MM.1S (cell line): Measurements from ENCODE around the gene ITM2C.

Experiments used
- DNase-seq: peaks from one replicate; pipeline ENCODE4 v3.0.0-alpha.2; 2015
- H2AFZ ChIP-seq: fragments of 300-600 bp; sonication (generic); 2 replicates; pipeline ENCODE4 v1.6.0; 2016; ENCODE audit warnings: antibody characterized with exemption, low read length
- H3F3A ChIP-seq: fragments of 300-600 bp; sonication (generic); 2 replicates; pipeline ENCODE4 v1.6.1; 2016; ENCODE audit warnings: mild to moderate bottlenecking, antibody characterized with exemption, low read length, moderate library complexity, mixed read lengths; ENCODE audit not compliant: insufficient read depth
- H3K27ac ChIP-seq: fragments of 300-600 bp; sonication (generic); 2 replicates; pipeline ENCODE4 v1.5.1; 2016; ENCODE audit warnings: mild to moderate bottlenecking, low read length
- H3K27me3 ChIP-seq: fragments of 300-600 bp; sonication (generic); replicated peaks from 2 replicates; pipeline ENCODE4 v1.6.0; 2016; ENCODE audit warnings: low read length; ENCODE audit not compliant: insufficient read depth
- H3K36me3 ChIP-seq: fragments of 300-600 bp; sonication (generic); replicated peaks from 2 replicates; pipeline ENCODE4 v1.6.1; 2016; ENCODE audit warnings: mild to moderate bottlenecking, low read length, mixed read lengths; ENCODE audit not compliant: insufficient read depth
- H3K4me1 ChIP-seq: fragments of 300-600 bp; sonication (generic); 2 replicates; pipeline ENCODE4 v1.6.1; 2016; ENCODE audit warnings: low read length, mixed read lengths
- H3K4me2 ChIP-seq: fragments of 300-600 bp; sonication (generic); 2 replicates; pipeline ENCODE4 v1.6.0; 2016; ENCODE audit warnings: low read depth, low read length
- H3K4me3 ChIP-seq: fragments of 300-600 bp; sonication (generic); 2 replicates; pipeline ENCODE4 v1.5.1; 2016; ENCODE audit warnings: low read length, mixed read lengths
- H3K79me2 ChIP-seq: fragments of 300-600 bp; sonication (generic); 2 replicates; pipeline ENCODE4 v1.6.1; 2016; ENCODE audit warnings: mixed run types, low read length, mixed read lengths
- H3K9ac ChIP-seq: fragments of 300-600 bp; sonication (generic); 2 replicates; pipeline ENCODE4 v1.6.1; 2016; ENCODE audit warnings: low read length, mixed read lengths
- H3K9me2 ChIP-seq: fragments of 300-600 bp; sonication (generic); replicated peaks from 2 replicates; pipeline ENCODE4 v1.6.1; 2016; ENCODE audit warnings: mild to moderate bottlenecking, low read length, mixed read lengths; ENCODE audit not compliant: insufficient read depth
- H3K9me3 ChIP-seq: fragments of 300-600 bp; sonication (generic); replicated peaks from 2 replicates; pipeline ENCODE4 v1.6.1; 2016; ENCODE audit warnings: mild to moderate bottlenecking, low read length, mixed read lengths; ENCODE audit not compliant: insufficient read depth
- H4K20me1 ChIP-seq: fragments of 300-600 bp; sonication (generic); 2 replicates; pipeline ENCODE4 v1.6.1; 2016; ENCODE audit warnings: mild to moderate bottlenecking, low read length, moderate library complexity, mixed read lengths; ENCODE audit not compliant: insufficient read depth
- EZH2 ChIP-seq: fragments of 300-600 bp; sonication (generic); optimal IDR thresholded peaks from 2 replicates; pipeline ENCODE3; 2017; ENCODE audit warnings: low read depth, mild to moderate bottlenecking, antibody characterized with exemption, low read length, mixed read lengths
- EZH2phosphoT487 ChIP-seq: fragments of 300-600 bp; sonication (generic); IDR thresholded peaks from 2 replicates; pipeline ENCODE4 v1.6.1; 2018; ENCODE audit warnings: antibody characterized with exemption, low read length
- TF ChIP-seq, protein P1 (sequence below): fragments of 300-600 bp; sonication (generic); IDR thresholded peaks from 2 replicates; pipeline ENCODE4 v1.5.1; 2016; ENCODE audit warnings: antibody characterized with exemption, low read length, mixed read lengths

ITM2C gene

DNA sequence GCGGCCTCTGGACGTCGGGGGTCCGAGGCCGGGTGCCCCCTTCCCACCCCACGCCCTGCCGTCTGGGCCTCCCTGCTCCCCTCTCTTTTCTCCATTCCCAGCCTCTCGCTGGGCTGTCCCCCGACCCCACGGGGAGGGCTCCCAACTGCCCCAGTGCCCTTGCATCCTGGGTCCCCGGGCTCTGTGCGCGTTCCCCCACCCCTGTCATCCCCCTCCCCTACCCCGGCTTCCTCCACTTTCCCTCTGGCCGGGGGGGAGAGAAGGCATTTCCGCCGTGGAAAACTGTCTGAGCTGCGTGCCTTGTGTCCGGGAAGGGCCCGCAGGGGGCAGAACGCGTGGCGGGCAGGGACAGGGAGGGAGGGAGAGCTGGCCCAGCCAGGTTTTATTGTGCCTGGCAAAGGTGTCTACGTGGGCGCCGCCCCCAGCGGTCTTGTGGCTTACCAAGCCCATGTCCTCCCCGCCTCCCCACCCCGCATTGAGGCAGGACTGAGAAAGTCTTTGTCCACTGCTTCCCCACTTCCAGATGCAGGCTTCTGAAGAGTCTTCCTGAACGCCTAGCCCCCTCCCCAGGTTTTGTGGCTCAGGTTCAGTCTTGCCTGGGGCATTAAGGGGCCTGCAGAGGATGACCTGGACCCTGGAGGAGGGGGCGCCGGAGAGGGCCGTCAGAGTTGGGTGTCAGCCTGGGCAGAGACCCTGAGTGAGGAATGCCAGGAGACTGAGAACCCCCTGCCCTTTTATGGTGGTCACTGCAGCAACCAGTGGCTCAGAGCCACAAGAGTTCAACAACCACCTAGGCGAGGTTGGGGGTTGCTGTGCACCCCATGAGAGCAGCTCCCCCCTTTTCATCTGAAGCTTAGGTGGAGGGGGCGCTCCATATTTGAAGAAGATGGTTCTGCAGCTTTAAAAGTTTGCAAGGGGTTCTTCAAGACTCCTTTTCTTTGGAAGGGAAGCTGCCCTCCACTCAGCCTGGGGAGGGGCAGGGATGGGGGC is 1.3 kb downstream of the ITM2C start:
- H3K4me1 ChIP-seq = peaks cover 31% of the 10 kb centered on the region
- H3K4me3 ChIP-seq = peak overlapping the region; percentile 93
- H3K27ac ChIP-seq = peak overlapping the region; percentile 96

DNA sequence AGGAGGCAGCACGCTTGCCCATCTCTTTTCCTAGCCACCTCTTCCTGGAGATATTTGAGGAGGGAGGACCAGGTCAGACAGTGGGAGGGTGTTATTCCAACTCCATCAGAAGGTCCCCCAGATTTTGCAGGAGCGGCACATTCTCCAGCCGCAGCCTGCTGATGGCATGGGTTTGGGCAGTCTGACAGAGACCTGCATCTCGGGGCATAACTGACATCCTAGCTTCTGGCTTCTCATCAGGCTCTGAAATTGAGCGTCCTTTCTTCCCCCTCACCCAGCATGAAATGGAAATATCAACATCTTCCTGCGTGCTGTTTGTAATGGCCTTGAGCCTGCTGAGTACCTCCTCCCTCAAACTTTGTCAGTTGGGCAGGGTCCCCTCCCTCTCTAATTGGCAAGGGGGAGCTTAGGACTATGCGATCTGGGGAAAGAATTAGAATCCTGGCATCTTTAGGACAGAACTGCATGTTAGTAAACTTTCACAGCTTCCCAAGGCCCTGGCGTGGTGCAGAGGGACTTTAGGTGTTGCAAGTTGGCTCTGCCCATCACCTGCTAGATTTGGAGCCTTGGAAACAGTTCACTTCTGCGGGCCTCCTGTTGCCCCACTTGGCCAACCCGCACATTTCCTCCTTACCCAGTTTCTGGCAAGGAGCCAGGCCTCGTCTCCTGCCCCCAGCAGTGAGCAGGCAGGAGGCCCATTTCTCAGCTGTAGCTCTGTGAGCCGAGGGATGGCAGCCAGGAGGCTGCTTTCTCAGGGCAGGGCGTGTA is 2.2 kb downstream of the ITM2C start:
- H3F3A ChIP-seq = peaks cover 66% of the 10 kb centered on the region
- H3K9me2 ChIP-seq = no peaks in the 10 kb centered on the region
- peak overlapping the region; percentile 96; the same call in 1 of the 2 replicates for H3K27ac ChIP-seq
- peaks cover 33% of the 10 kb centered on the region for H3K4me1 ChIP-seq
- no peaks in the 10 kb centered on the region for H3K9me3 ChIP-seq
- H3K9ac ChIP-seq = peak overlapping the region; percentile 91; the same call in 1 of the 2 replicates
- H2AFZ ChIP-seq = no peak overlapping the region
- no peaks in the 10 kb centered on the region for H3K27me3 ChIP-seq
- no peaks in the 10 kb centered on the region for H4K20me1 ChIP-seq
- DNase-seq = peak; percentile 92
- H3K36me3 ChIP-seq = no peaks in the 10 kb centered on the region
- peak overlapping the region; percentile 98 for H3K4me2 ChIP-seq
- peaks cover 72% of the 10 kb centered on the region for H3K79me2 ChIP-seq
- TF ChIP-seq EZH2phosphoT487 (no peak), EZH2 (no peak)
- TF ChIP-seq, protein P1, sequence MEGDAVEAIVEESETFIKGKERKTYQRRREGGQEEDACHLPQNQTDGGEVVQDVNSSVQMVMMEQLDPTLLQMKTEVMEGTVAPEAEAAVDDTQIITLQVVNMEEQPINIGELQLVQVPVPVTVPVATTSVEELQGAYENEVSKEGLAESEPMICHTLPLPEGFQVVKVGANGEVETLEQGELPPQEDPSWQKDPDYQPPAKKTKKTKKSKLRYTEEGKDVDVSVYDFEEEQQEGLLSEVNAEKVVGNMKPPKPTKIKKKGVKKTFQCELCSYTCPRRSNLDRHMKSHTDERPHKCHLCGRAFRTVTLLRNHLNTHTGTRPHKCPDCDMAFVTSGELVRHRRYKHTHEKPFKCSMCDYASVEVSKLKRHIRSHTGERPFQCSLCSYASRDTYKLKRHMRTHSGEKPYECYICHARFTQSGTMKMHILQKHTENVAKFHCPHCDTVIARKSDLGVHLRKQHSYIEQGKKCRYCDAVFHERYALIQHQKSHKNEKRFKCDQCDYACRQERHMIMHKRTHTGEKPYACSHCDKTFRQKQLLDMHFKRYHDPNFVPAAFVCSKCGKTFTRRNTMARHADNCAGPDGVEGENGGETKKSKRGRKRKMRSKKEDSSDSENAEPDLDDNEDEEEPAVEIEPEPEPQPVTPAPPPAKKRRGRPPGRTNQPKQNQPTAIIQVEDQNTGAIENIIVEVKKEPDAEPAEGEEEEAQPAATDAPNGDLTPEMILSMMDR = no peak
- H3K4me3 ChIP-seq = peak overlapping the region; percentile 93

More for the DNA sequence above, 1.3 kb downstream of the ITM2C start:
- no peaks in the 10 kb centered on the region for H3K9me3 ChIP-seq
- no peaks in the 10 kb centered on the region for H3K36me3 ChIP-seq
- peaks cover 57% of the 10 kb centered on the region for H3F3A ChIP-seq
- H3K4me2 ChIP-seq = peak overlapping the region; percentile 98
- H3K27me3 ChIP-seq = no peaks in the 10 kb centered on the region
- H4K20me1 ChIP-seq = no peaks in the 10 kb centered on the region
- H2AFZ ChIP-seq = no peak overlapping the region
- no peak for TF ChIP-seq EZH2phosphoT487
- no peak for TF ChIP-seq EZH2
- TF ChIP-seq, protein P1 = peak; percentile 13; the same call in 1 of the 2 replicates
- no peaks in the 10 kb centered on the region for H3K9me2 ChIP-seq
- H3K79me2 ChIP-seq = peaks cover 63% of the 10 kb centered on the region
- H3K9ac ChIP-seq = peak overlapping the region; percentile 91
- DNase-seq = peak; percentile 73

DNA sequence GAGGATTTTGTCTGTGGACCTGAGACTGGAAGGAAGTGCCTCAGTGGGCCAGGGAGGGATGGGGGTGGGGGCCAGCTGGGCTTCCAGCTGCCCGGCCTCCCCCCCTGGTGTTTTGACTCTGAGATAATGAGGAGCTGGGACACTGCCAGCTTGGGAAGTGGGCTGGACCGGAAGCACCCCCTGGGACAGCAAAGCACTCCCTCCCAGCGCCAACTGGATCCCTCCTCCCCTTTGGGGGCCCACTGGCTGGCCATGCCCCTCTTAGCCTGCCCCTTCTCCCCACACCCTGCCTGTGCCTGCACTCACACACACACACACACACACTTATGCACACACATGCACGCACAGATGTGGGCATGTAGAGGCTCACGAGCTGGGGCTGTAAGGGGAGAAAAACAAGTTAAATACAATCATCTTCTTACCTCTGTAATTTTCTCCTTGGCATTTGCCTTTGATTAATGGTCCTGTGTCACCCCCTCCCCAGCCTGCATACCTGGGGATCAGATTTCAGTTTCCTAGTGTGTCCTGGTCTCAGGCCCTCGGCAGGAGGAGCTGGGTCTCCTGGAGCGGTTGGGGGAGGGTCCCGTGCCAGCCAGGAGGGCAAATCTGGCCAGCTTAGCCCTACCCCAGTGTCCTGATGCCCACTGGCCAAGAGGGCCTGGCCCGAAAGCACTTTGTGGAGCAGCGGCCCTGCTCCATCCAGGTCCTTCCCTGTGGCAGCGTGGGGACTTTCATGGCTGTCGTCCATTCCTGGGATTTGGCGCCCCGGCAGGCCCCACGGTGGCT is 3.6 kb downstream of the ITM2C start:
- H4K20me1 ChIP-seq = no peaks in the 10 kb centered on the region
- H3K27ac ChIP-seq = peak overlapping the region; percentile 96
- H3K27me3 ChIP-seq = no peaks in the 10 kb centered on the region
- H3F3A ChIP-seq = peaks cover 79% of the 10 kb centered on the region
- H3K9ac ChIP-seq = peak overlapping the region; percentile 86
- H2AFZ ChIP-seq = no peak overlapping the region
- DNase-seq = no peak
- peak overlapping the region; percentile 63 for H3K4me3 ChIP-seq
- H3K4me2 ChIP-seq = peak overlapping the region; percentile 100
- TF ChIP-seq EZH2 (no peak), EZH2phosphoT487 (no peak)
- TF ChIP-seq, protein P1 = no peak
- no peaks in the 10 kb centered on the region for H3K9me3 ChIP-seq
- H3K4me1 ChIP-seq = peaks cover 39% of the 10 kb centered on the region
- H3K36me3 ChIP-seq = no peaks in the 10 kb centered on the region
- H3K9me2 ChIP-seq = no peaks in the 10 kb centered on the region
- peaks cover 82% of the 10 kb centered on the region for H3K79me2 ChIP-seq
